Ectodermal cell (in vitro differentiated cells): ENCODE measurements around the gene ADCY3.

ENCODE experiments used
- H3K27ac ChIP-seq: 2 replicates; pipeline ENCODE4 v1.7.0; 2013; ENCODE audit warnings: mild to moderate bottlenecking, low read depth, low read length; ENCODE audit not compliant: insufficient read depth, poor library complexity, severe bottlenecking
- H3K27me3 ChIP-seq: 2 replicates; pipeline ENCODE4 v1.7.0; 2013; ENCODE audit warnings: mild to moderate bottlenecking, low read length; ENCODE audit not compliant: insufficient read depth, control insufficient read depth, poor library complexity, severe bottlenecking
- H3K36me3 ChIP-seq: one replicate; pipeline ENCODE4 v1.7.0; 2013; ENCODE audit warnings: low read length; ENCODE audit not compliant: control insufficient read depth, insufficient read depth
- H3K4me1 ChIP-seq: one replicate; pipeline ENCODE4 v1.7.0; 2013; ENCODE audit warnings: low read length; ENCODE audit not compliant: control insufficient read depth, insufficient read depth
- H3K4me3 ChIP-seq: 2 replicates; pipeline ENCODE4 v1.7.0; 2013; ENCODE audit warnings: low read depth, low read length, control low read depth; ENCODE audit not compliant: insufficient read depth
- H3K9me3 ChIP-seq: 2 replicates; pipeline ENCODE4 v1.7.0; 2013; ENCODE audit warnings: mild to moderate bottlenecking, low read length, moderate library complexity; ENCODE audit not compliant: control insufficient read depth
- WGBS, 2 experiments: methylation state at CpG; one replicate each; pipeline ENCODE4 v1.1.7; 2013; ENCODE audit warnings: missing lambda C conversion rate in 2 of 2; 5-methylcytosine and 5-hydroxymethylcytosine counted together

The ADCY3 gene

GRCh38 chr2:24820598-24821432, 99.2 kb downstream of the ADCY3 start:
- 79 to 81% methylated on average over 17 of the region's 17 CpGs for WGBS, 2 experiments
- Histone ChIP-seq H3K9me3 (no peaks in the 10 kb centered on the region), H3K4me1 (peaks cover 19% of the 10 kb centered on the region), H3K27me3 (no peaks in the 10 kb centered on the region), H3K27ac (no peak overlapping the region), H3K4me3 (no peak overlapping the region), H3K36me3 (peaks cover 48% of the 10 kb centered on the region)

- Histone ChIP-seq H3K27me3 (no peaks in the 10 kb centered on the region), H3K4me3 (no peak overlapping the region), H3K27ac (no peak overlapping the region), H3K36me3 (peaks cover 54% of the 10 kb centered on the region), H3K4me1 (peaks cover 19% of the 10 kb centered on the region), H3K9me3 (no peaks in the 10 kb centered on the region)
- 95 to 96% methylated on average over 7 of the region's 7 CpGs for WGBS, 2 experiments
Measured at GRCh38 chr2:24820175-24820513, 99.9 kb downstream of the ADCY3 start.

DNA sequence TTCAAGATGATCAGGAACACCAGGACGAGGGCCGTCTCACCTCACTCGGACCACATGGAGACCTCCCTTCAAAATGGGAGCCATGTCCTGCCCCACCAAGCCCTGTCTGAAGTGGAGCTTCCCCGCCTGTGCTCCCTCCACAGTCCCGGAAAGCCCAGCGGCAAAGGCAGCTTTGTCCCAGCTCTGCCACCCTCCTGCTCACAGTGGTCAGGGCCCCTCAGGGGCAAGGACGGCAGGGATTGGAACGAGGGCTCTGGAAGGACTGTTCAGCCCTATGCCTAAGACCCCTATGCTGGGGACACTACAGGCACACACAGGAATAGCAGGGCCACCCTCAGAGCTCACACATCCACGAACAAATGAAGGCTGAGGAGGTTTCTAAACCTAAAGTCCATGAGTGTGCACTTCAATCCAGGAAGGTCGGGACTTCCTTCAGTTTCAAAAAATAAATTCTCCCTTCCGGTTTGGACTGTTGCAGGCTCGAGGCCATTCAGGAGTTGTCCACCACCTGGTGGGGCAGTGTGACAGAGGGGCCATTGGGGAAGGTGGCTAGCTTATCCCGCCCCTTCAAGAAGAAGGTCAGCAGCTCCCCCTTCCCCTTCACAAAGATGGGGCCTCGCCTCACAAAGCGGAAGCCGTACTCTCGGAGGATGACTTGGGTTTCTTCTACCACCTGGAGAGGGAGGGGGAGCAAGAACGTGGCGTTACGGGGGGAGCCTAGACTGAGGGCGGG, 100.4 kb downstream of the ADCY3 start:
- H3K27me3 ChIP-seq: no peaks in the 10 kb centered on the region
- 90 to 94% methylated on average over 21 of the region's 21 CpGs for WGBS, 2 experiments
- H3K4me1 ChIP-seq: peaks cover 19% of the 10 kb centered on the region
- no peaks in the 10 kb centered on the region for H3K9me3 ChIP-seq
- H3K4me3 ChIP-seq: no peak overlapping the region
- H3K27ac ChIP-seq: no peak overlapping the region
- peaks cover 58% of the 10 kb centered on the region for H3K36me3 ChIP-seq

DNA sequence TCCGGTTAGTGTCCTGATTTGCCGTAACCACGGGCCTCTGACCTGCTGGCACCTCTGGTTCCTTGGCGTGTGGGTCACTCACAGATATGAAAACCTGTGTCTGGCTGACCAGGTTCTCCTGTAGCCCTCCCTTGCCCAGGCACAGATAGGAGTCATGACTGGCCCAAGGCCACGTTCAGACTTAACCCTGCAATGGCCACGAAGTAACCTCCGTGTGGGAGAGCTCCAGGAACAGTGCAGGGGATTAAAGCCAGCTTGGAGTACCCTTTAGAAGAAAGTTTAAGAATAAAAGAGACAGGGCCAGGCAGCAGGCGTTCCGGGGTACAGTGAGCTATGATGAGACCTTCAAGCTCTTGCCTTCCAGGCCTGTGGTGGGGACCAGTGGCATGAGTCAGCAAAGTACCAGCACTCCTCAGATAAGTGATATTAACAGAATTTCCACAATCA, 101.3 kb downstream of the ADCY3 start:
- no peak overlapping the region for H3K4me3 ChIP-seq
- H3K9me3 ChIP-seq: no peaks in the 10 kb centered on the region
- WGBS, 2 experiments: 81 to 84% methylated on average over 9 of the region's 9 CpGs
- H3K36me3 ChIP-seq: peaks cover 58% of the 10 kb centered on the region
- H3K27me3 ChIP-seq: no peaks in the 10 kb centered on the region
- H3K27ac ChIP-seq: no peak overlapping the region
- H3K4me1 ChIP-seq: peaks cover 19% of the 10 kb centered on the region

- no peak overlapping the region for H3K27ac ChIP-seq
- H3K4me1 ChIP-seq: peaks cover 17% of the 10 kb centered on the region
- H3K27me3 ChIP-seq: no peaks in the 10 kb centered on the region
- 97 to 98% methylated on average over 4 of the region's 4 CpGs for WGBS, 2 experiments
- H3K9me3 ChIP-seq: no peaks in the 10 kb centered on the region
- no peak overlapping the region for H3K4me3 ChIP-seq
- H3K36me3 ChIP-seq: peaks cover 54% of the 10 kb centered on the region
Measured at GRCh38 chr2:24816884-24817283, 103.2 kb downstream of the ADCY3 start.

- H3K4me1 ChIP-seq: peaks cover 12% of the 10 kb centered on the region
- H3K36me3 ChIP-seq: peaks cover 54% of the 10 kb centered on the region
- no peak overlapping the region for H3K4me3 ChIP-seq
- H3K27me3 ChIP-seq: no peaks in the 10 kb centered on the region
- H3K27ac ChIP-seq: no peak overlapping the region
- 93 to 96% methylated on average over 6 of the region's 6 CpGs for WGBS, 2 experiments
- H3K9me3 ChIP-seq: no peaks in the 10 kb centered on the region
Measured at GRCh38 chr2:24816404-24816803, 103.6 kb downstream of the ADCY3 start.

DNA sequence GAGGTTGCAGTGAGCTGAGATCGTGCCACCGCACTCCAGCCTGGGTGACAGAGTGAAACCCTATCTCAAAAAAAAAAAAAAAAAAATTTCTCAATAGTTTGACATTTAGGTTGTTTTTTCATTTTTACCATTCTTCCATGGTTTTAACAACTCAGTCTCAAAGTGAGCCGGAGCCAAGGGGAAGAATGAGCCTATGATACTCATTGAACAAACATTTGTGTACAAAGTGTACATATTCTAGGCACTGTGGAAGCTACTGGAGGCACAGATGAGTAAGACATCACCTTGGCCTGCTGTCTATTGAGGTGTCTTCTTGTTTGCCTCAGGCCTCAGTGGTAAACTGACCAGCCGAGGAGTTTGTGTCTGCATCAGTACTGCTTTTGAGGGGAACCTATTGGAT, 104.9 kb downstream of the ADCY3 start:
- Histone ChIP-seq H3K4me3 (no peak overlapping the region), H3K9me3 (no peaks in the 10 kb centered on the region), H3K4me1 (no peaks in the 10 kb centered on the region), H3K27ac (no peak overlapping the region), H3K27me3 (no peaks in the 10 kb centered on the region), H3K36me3 (peaks cover 50% of the 10 kb centered on the region)
- WGBS, 2 experiments: 93 to 97% methylated on average over 4 of the region's 4 CpGs

DNA sequence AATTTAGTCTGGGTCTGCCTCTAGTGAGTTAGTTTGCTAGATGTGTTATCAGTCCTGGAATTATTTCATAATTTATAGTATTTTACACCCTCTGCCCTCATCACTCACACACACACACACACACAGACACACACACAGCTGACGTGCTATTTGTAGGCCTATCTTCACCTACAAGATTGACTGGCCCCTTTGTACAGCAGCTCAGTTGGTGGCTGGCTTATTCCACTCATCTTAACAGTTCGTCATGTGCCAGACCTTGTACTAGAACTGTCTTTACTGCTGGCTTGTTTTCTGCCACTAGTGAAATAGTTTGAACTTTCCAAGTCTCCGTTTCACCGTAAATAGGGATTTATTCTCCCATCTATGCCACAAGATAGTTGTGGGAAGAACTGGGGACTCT, 105.5 kb downstream of the ADCY3 start:
- peaks cover 44% of the 10 kb centered on the region for H3K36me3 ChIP-seq
- no peaks in the 10 kb centered on the region for H3K27me3 ChIP-seq
- 94 to 95% methylated on average over 4 of the region's 4 CpGs for WGBS, 2 experiments
- no peak overlapping the region for H3K27ac ChIP-seq
- H3K4me1 ChIP-seq: no peaks in the 10 kb centered on the region
- H3K9me3 ChIP-seq: no peaks in the 10 kb centered on the region
- no peak overlapping the region for H3K4me3 ChIP-seq

- no peak overlapping the region for H3K4me3 ChIP-seq
- H3K27me3 ChIP-seq: no peaks in the 10 kb centered on the region
- H3K9me3 ChIP-seq: no peaks in the 10 kb centered on the region
- no peak overlapping the region for H3K27ac ChIP-seq
- peaks cover 36% of the 10 kb centered on the region for H3K36me3 ChIP-seq
- no peaks in the 10 kb centered on the region for H3K4me1 ChIP-seq
- 95 to 96% methylated on average over 4 of the region's 4 CpGs for WGBS, 2 experiments
Measured at GRCh38 chr2:24813691-24814137, 106.3 kb downstream of the ADCY3 start.

- Histone ChIP-seq H3K27ac (no peak overlapping the region), H3K4me3 (no peak overlapping the region), H3K4me1 (no peaks in the 10 kb centered on the region), H3K36me3 (peaks cover 16% of the 10 kb centered on the region), H3K27me3 (no peaks in the 10 kb centered on the region), H3K9me3 (no peaks in the 10 kb centered on the region)
- WGBS, 2 experiments: 94 to 95% methylated on average over 2 to 4 of the region's 4 CpGs
Measured at GRCh38 chr2:24809316-24810007, 110.6 kb downstream of the ADCY3 start.
